K562 (cell line): Measurements from ENCODE around the gene SEC22A.

Experiments
- CBX1 ChIP-seq: sonication (generic); IDR thresholded peaks from 2 replicates; pipeline ENCODE4 v1.6.1; 2016; ENCODE audit warnings: antibody characterized with exemption, low read depth, mild to moderate bottlenecking
- EP300 ChIP-seq: IDR thresholded peaks from 2 replicates; pipeline ENCODE4 v1.6.1; 2012; ENCODE audit warnings: low read length, improper control_type of control experiment
- ETV6 ChIP-seq, 3 experiments: fragments of 150-350 bp in 1 of 3; sonication (generic) in 1 of 3; formaldehyde crosslinking in 1 of 3; IDR thresholded peaks; 2 replicates each; pipeline versions ENCODE4 v1.6.1 to v1.8.0; 2014 to 2022; ENCODE audit warnings: borderline replicate concordance in 2 of 3, low read depth in 2 of 3, antibody characterized with exemption in 1 of 3, low read length in 1 of 3, mild to moderate bottlenecking in 1 of 3, missing genetic modification reagents in 1 of 3
- HIVEP1 ChIP-seq: fragments of 250-450 bp; sonication (Bioruptor Pico); IDR thresholded peaks from 2 replicates; pipeline ENCODE4 v1.4.0; 2020; ENCODE audit warnings: mild to moderate bottlenecking
- IRF2 ChIP-seq: sonication (generic); formaldehyde crosslinking; IDR thresholded peaks from 2 replicates; pipeline ENCODE4 v1.8.1; 2022; ENCODE audit warnings: mild to moderate bottlenecking, missing genetic modification reagents
- NCOA2 ChIP-seq, 2 experiments: fragments of 450-650 bp; IDR thresholded peaks; 2 replicates each; pipeline ENCODE4 v1.6.1; 2018; ENCODE audit warnings: mild to moderate bottlenecking in 2 of 2, moderate library complexity in 1 of 2; ENCODE audit not compliant: partially characterized antibody in 2 of 2
- NFXL1 ChIP-seq: fragments of 450-650 bp; formaldehyde crosslinking; IDR thresholded peaks from 2 replicates; pipeline ENCODE4 v1.4.0; 2021; ENCODE audit warnings: mild to moderate bottlenecking
- RBBP5 ChIP-seq: fragments of 200-600 bp; sonication (generic); IDR thresholded peaks from 2 replicates; pipeline ENCODE4 v1.6.1; 2012; ENCODE audit warnings: borderline replicate concordance, mild to moderate bottlenecking, low read length, control low read depth, inconsistent platforms; ENCODE audit not compliant: insufficient read depth, poor library complexity, severe bottlenecking
- RUNX1 ChIP-seq: sonication (generic); IDR thresholded peaks from 2 replicates; pipeline ENCODE4 v1.6.1; 2016; ENCODE audit warnings: antibody characterized with exemption, low read depth
- YY1 ChIP-seq, 3 experiments: IDR thresholded peaks; 2 replicates each; pipeline ENCODE4 v1.6.1; 2011; ENCODE audit warnings: low read length in 2 of 3, mild to moderate bottlenecking in 2 of 3, moderate library complexity in 2 of 3, borderline replicate concordance in 1 of 3, control low read depth in 1 of 3, low read depth in 1 of 3; ENCODE audit not compliant: insufficient read depth in 3 of 3, insufficient replicate concordance in 2 of 3, control insufficient read depth in 1 of 3, insufficient read length in 1 of 3; ENCODE audit errors: extremely low read depth in 1 of 3
- ZNF830 ChIP-seq: fragments of 250-450 bp; sonication (Bioruptor Pico); IDR thresholded peaks from 2 replicates; pipeline ENCODE4 v1.5.0; 2021; ENCODE audit warnings: mild to moderate bottlenecking
- ZSCAN29 ChIP-seq: fragments of 450-650 bp; IDR thresholded peaks from 2 replicates; pipeline ENCODE4 v1.6.1; 2017
- TF ChIP-seq, protein P1 (sequence below), 3 experiments: IDR thresholded peaks in 2 of 3; conservative IDR thresholded peaks in 1 of 3; 2 replicates each; pipeline ENCODE4 v1.5.1; 2011 to 2012; ENCODE audit warnings: low read length in 3 of 3, mild to moderate bottlenecking in 3 of 3, control low read depth in 2 of 3, improper control_type of control experiment in 1 of 3, inconsistent platforms in 1 of 3, low read depth in 1 of 3, mixed read lengths in 1 of 3, moderate library complexity in 1 of 3; ENCODE audit not compliant: insufficient read depth in 2 of 3
- TF ChIP-seq, protein P2 (sequence below): sonication (generic); formaldehyde crosslinking; IDR thresholded peaks from 2 replicates; pipeline ENCODE4 v1.5.0; 2020; ENCODE audit warnings: missing genetic modification reagents

DNA sequence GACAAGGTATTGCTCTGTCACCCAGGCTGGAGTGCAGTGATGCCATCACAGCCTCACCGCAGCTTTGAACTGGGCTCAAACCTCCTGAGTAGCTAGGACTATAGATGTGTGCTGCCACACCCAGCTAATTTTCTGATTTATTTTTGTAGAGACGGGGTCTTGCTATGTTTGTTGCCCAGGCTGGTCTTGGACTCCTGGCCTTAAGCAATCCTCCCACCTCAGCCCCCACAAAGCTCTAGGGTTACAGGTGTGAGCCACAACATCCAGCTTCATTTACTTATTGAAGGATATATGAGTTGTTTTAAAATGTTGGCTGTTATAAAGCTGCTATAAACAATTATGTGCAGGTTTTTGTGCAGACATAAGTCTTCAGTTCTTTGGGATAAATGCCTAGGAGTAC lies 62.2 kb downstream of the SEC22A start:
- TF ChIP-seq IRF2 (CRISPR knock-in tag) = no peak
- no peak for TF ChIP-seq YY1 (IDR thresholded peaks at IDR 0.05; ENCODE audit: borderline replicate concordance in 1 of 3, control insufficient read depth in 1 of 3, extremely low read depth in 1 of 3, insufficient read depth in 3 of 3, insufficient read length in 1 of 3, insufficient replicate concordance in 2 of 3, low read depth in 1 of 3, low read length in 2 of 3)
- no peak for TF ChIP-seq ZSCAN29
- TF ChIP-seq, protein P1, sequence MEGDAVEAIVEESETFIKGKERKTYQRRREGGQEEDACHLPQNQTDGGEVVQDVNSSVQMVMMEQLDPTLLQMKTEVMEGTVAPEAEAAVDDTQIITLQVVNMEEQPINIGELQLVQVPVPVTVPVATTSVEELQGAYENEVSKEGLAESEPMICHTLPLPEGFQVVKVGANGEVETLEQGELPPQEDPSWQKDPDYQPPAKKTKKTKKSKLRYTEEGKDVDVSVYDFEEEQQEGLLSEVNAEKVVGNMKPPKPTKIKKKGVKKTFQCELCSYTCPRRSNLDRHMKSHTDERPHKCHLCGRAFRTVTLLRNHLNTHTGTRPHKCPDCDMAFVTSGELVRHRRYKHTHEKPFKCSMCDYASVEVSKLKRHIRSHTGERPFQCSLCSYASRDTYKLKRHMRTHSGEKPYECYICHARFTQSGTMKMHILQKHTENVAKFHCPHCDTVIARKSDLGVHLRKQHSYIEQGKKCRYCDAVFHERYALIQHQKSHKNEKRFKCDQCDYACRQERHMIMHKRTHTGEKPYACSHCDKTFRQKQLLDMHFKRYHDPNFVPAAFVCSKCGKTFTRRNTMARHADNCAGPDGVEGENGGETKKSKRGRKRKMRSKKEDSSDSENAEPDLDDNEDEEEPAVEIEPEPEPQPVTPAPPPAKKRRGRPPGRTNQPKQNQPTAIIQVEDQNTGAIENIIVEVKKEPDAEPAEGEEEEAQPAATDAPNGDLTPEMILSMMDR (IDR thresholded peaks at IDR 0.05 in 2 of 3, conservative IDR thresholded peaks at IDR 0.05 in 1 of 3; ENCODE audit: insufficient read depth in 2 of 3, low read depth in 1 of 3, low read length in 3 of 3) = no peak
- no peak for TF ChIP-seq RUNX1
- TF ChIP-seq ETV6 (IDR thresholded peaks at IDR 0.05; ENCODE audit: borderline replicate concordance in 1 of 2, low read depth in 2 of 2, low read length in 1 of 2) = no peak
- no peak for TF ChIP-seq ETV6 (CRISPR knock-in tag; IDR thresholded peaks at IDR 0.05; ENCODE audit: borderline replicate concordance)
- TF ChIP-seq RBBP5 = no peak
- no peak for TF ChIP-seq EP300
- no peak for TF ChIP-seq HIVEP1 (CRISPR knock-in tag)
- TF ChIP-seq NCOA2 (IDR thresholded peaks at IDR 0.05; ENCODE audit: partially characterized antibody in 2 of 2) = no peak
- TF ChIP-seq ZNF830 (CRISPR knock-in tag) = no peak
- TF ChIP-seq NFXL1 (CRISPR knock-in tag) = no peak
- TF ChIP-seq, protein P2, sequence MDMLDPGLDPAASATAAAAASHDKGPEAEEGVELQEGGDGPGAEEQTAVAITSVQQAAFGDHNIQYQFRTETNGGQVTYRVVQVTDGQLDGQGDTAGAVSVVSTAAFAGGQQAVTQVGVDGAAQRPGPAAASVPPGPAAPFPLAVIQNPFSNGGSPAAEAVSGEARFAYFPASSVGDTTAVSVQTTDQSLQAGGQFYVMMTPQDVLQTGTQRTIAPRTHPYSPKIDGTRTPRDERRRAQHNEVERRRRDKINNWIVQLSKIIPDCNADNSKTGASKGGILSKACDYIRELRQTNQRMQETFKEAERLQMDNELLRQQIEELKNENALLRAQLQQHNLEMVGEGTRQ = no peak
- no peak for TF ChIP-seq CBX1
